Stromal cell of bone marrow (primary cell): ENCODE data around the gene STK17A.
"Not testable (repeated sequence)": the region's sequence is repeated elsewhere in the genome, so short reads cannot be mapped to it uniquely, and the experiment has no call there.

Source experiments
- DNase-seq: peaks from one replicate; pipeline ENCODE4 v3.0.0-alpha.2; 2012; ENCODE audit warnings: low read depth

The STK17A gene

GRCh38 chr7:43568529-43568928 lies 14.4 kb upstream of the STK17A start:
- no peak for DNase-seq

GRCh38 chr7:43569424-43569823 lies 13.5 kb upstream of the STK17A start:
- peak; percentile 65 for DNase-seq

GRCh38 chr7:43570688-43571365 lies 12.1 kb upstream of the STK17A start:
- no peak for DNase-seq

GRCh38 chr7:43572516-43573049 lies 10.3 kb upstream of the STK17A start:
- peak; percentile 100 for DNase-seq

GRCh38 chr7:43573832-43574231 lies 9.1 kb upstream of the STK17A start:
- DNase-seq: not testable (repeated sequence)

- DNase-seq: no peak
Measured at GRCh38 chr7:43575506-43575905, 7.4 kb upstream of the STK17A start.

GRCh38 chr7:43576241-43576640 lies 6.7 kb upstream of the STK17A start:
- DNase-seq: no peak

GRCh38 chr7:43577485-43577951 lies 5.4 kb upstream of the STK17A start:
- no peak for DNase-seq

- DNase-seq: no peak
Measured at GRCh38 chr7:43583424-43584194, 701 bp downstream of the STK17A start.

GRCh38 chr7:43584195-43584586 lies 1.3 kb downstream of the STK17A start:
- peak; percentile 38 for DNase-seq

GRCh38 chr7:43584733-43585132 lies 1.8 kb downstream of the STK17A start:
- not testable (repeated sequence) for DNase-seq

GRCh38 chr7:43585562-43585961 lies 2.7 kb downstream of the STK17A start:
- peak; percentile 57 for DNase-seq

- no peak for DNase-seq
Measured at GRCh38 chr7:43586251-43586900, 3.5 kb downstream of the STK17A start.

GRCh38 chr7:43588477-43589132 lies 5.7 kb downstream of the STK17A start:
- DNase-seq: no peak

- DNase-seq: no peak
Measured at GRCh38 chr7:43589133-43589478, 6.2 kb downstream of the STK17A start.

GRCh38 chr7:43589728-43590127 lies 6.8 kb downstream of the STK17A start:
- DNase-seq: no peak

- DNase-seq: no peak
Measured at GRCh38 chr7:43590862-43591557, 8.1 kb downstream of the STK17A start.

- DNase-seq: no peak
Measured at GRCh38 chr7:43591558-43592180, 8.8 kb downstream of the STK17A start.

GRCh38 chr7:43592326-43592725 lies 9.4 kb downstream of the STK17A start:
- no peak for DNase-seq

- DNase-seq: no peak
Measured at GRCh38 chr7:43593010-43593409, 10.1 kb downstream of the STK17A start.

GRCh38 chr7:43594020-43594419 lies 11.1 kb downstream of the STK17A start:
- DNase-seq: no peak
